Stimulated activated CD4-positive, alpha-beta T cell treated with anti-CD3 and anti-CD28 coated beads, Interleukin-2, amount 100 ng/mL, for 4 hours (primary cell): ENCODE measurements around the gene HRH2.
"Not testable (repeated sequence)": the region's sequence is repeated elsewhere in the genome, so short reads cannot be mapped to it uniquely, and the experiment has no call there.

ENCODE experiments used
- DNase-seq: peaks from one replicate; pipeline ENCODE4 v3.0.0-alpha.2; 2020; ENCODE audit warnings: low read depth

HRH2 gene

GRCh38 chr5:175714479-175715085 lies 56.7 kb downstream of the HRH2 start:
- no peak for DNase-seq

DNA sequence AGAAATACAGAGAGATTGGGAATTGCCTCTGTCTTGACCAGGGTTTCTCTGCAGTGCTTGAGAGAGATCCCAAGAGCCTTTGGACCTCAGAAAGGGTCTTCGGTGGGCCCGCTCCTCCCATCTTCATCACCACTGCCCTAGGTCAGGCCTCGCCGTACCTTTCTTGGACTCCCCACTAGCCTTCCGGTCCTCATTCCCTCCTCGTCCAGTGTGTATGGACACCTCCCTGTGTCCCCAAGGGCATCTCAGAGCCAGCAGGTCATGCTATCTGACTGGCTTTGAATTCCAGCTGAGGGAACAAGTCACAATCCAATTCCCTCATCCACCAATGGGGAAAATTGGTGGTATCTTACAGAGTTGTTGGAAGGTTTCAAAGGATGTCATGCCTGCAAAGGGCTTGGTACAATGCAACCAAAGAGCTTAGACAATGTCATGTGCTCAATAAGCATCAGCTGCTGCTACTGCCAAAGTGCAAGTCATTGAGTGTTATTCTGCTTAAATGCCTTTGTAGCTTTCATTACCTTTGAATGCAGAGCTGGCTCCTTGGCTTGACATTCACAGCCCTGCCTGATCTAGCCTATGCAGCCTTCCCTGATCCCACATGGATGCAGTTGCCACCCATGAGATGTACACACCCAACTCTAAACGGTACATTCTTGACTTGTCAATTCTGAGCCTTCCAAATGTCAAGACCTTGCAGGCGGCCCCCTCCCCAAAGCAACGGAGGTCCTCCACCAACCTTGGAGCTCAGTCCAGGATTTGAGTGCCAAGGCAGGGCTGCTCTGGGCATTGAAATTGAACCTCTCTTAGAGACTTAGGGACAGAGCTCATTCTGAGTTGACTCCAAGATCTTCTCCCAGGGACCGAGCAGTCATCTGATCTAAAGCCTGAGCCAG lies 58.0 kb downstream of the HRH2 start:
- DNase-seq, result no peak

- no peak for DNase-seq
Measured at GRCh38 chr5:175717837-175718236, 60.0 kb downstream of the HRH2 start.

DNA sequence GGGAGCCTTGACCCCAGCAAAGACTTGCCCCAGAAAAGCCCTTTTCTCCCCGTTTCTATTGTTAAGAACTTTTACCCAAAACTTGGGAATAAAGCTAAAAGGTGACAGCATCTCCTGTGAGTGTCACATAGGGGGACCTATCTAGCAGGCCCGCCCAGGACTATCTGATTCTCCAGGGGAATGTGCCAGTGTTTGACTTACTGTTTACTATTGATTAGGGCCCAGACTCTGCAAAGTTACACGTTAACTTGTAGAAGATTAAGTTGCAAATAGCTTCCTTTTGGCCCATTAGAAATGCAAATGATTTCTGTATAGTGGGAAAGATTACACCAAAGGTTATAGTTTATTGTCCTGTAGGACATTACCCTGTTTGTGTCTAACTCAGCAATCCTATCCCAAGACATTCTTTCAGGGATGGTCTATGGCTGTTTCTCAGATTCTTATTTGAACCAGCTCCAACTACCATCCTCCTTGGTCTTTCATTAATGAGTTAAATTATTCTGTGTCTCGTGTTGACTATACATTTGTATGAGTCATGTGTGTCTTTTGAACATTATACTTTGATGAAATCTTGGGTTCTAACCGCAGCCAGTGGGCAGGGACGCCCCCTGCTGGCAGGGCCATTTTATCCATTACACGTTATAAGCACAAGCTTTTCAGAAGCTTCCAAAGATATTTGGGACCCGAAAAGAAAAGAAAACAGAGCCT lies 60.7 kb downstream of the HRH2 start:
- peak; percentile 58 for DNase-seq

DNA sequence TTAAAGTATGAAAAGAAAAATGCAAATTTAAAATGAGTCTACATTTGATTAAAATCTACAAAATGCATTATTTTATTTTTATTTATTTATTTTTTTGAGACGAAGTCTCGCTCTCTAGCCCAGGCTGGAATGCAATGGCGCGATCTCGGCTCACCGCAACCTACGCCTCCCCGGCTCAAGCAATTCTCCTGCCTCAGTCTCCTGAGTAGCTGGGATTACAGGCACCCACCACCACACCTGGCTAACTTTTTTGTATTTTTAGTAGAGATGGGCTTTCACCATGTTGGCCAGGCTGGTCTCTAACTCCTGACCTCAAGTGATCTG lies 61.2 kb downstream of the HRH2 start:
- not testable (repeated sequence) for DNase-seq

DNA sequence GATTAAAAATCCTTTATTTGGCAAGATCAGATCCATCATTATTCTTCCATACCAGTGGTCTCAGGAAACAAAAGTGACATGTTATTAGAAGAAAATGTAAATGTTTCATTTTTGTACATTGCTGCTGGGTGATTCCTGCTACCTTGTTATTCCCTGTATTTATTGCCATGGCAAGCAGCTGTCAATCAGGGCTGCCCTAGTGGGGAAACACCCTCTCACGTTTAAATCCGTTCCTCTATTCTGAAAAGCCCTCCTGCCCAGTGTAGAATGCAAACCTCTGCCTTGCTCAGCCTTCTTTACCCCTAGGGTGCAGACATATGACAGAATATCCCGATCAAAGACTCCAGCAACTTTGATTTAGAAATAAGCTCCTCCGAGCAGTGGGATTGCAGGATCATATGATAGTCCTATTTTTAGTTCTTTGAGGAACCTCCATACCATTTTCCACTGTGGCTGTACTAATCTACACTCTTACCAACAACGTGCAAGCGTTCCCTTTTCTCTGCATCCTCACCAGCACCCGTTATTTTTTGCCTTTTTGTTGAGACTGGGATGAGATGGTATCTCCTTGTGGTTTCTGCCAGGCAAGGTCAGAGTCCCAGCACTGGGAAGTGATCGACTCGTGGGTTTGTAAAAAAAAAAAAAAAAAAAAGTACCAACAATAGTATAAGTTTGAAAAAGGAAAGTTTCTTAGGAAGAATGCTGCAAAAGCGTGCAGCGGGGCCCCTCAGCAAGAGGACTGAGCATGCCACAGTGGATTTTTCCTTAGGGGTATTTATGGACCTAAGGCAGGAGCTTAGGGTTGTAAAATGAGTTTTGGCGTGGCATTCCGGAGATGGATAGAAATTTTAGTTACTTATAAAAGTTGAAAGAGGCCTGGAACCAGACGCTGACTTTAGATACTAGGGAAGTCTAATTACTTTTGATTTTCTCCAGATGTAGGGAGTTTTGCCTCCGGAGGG lies 66.7 kb downstream of the HRH2 start:
- DNase-seq, result no peak

- DNase-seq, result no peak
Measured at GRCh38 chr5:175728316-175728715, 70.4 kb downstream of the HRH2 start.

DNA sequence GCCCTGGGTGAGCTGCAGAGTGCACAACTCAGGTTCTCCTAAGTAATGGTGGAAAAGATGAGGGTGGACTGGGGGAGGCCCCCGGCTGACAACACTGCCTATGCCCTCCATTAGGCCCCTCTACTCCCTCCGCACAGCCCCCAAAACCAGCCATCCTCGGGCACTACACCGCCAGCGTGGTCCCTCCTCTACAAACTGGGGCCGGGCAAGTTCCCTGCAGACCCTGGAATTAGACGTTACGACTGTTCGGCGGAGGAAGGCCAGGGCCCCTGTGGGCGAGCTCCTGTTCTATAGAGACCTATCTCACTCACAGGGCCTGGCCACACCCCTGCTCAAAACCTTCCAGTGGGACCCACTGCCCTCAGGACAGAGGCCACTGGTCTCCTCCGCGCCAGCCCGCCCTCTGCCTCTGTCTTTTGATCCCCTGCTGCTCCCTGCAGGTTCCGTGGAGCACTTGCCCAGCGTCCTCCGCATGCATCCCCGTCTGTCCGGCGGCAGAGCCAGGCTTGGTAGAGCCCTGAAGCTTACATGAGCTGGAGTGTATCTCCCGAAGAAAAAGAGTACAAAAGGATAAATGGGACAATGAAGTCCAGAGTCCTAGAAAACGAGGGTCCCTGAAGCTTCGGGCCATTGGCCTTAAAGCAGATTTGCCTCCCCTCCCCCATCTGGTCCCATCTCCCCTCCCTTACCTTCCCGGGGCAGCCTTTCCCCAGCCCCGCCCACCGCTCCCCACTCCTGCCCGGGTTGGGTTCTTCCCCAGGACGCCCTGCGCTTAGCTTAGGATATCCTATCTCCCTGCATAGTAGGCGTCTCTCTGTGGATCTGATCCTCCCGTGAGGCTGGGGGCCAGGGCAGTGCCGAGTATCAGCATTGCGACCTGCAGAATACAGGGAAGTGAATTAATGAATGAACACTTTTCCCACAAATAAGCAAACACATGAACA lies 71.3 kb downstream of the HRH2 start:
- DNase-seq, result no peak

DNA sequence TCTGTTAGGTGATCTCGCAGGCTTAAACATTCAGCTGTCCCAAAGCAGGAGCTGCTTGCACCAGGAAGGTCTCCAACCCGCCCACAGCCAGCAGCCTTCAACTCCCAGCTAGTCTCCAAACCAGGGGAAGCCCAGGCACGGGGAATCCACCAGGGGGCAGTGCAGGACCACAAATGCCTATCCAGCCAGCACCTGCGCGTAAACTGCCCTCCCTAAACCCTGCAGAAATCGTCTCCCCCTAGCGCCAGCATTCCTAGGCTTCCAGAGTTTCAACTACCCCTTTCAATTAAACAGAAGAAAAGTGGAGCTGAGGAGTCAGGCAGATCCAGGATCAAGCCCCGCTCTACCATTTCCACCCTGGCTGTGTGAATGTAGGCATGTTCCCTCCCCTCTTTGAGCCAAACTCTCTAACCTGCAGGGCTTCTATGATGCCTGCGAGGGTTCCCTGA lies 72.0 kb downstream of the HRH2 start:
- DNase-seq, result peak; percentile 84

DNA sequence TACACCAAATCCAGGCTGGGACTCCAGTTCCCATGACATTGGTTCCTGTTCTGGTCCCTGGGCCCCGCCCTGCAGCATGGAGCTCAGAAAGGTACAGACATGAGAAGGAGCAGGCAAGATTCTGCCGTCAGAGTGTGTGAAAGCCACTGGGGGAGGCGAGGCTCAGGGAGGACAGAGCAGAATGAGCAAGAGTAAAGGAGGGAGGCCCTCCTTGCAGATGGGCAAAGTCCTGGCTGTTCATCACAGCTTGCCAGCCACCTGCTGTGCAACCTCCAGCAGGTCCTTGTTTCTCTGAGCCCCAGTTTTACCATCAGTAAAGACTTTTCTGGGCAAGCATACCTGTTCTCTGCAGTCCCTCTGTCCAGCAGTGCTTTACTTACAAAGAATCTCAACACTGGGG lies 73.3 kb downstream of the HRH2 start:
- DNase-seq, result no peak

DNA sequence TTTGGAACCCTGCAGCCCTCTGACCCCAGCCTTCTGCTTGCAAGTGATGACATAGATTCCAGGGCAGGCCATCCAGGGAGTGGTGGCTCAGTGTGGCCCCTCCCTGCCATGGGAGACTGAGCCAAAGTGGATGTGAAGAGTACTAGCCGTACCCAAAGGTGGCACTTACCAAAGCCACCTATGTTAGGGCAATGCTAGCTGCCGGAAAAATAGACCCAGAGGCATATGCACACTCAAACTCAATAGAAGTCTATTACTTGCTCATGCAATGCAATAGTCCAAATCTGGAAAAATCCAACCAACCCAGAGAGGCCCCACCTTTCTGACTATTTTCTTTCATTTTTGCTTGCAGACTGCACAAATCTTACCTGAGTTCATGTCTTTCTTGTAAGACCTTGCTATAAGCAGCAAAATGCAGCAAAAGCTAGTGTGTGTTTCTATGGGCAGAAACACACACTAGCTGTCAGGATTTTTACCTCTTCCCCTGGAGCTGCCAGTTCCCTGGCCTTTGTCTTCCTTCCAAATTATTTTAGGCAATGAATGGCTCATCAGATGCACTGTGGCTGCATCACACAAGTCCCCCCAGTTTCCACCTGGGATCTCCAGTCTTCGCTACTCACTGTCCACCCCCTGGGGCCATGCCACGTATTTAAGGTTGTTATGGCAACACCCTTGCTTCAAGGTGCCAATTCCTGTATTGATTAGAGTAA lies 74.0 kb downstream of the HRH2 start:
- no peak for DNase-seq

DNA sequence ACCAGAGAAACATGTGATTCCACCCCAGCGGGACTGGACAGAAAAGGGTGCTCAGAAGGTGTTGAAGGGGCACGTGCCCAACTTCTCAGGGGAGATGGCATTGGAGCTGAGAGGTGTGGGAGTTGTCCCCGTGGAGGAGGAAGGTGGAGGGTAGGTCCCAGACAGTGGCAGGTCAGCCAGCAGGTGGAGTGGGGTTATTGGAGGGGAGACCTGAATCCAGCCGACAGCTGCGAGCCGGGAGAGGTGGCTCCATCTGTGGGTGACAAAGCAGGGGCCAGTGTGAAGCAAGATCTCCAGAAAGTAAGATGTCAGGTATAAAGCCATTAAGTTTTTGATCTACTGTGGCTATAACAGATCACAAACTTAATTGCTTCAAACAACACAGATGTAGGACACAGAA lies 75.1 kb downstream of the HRH2 start:
- no peak for DNase-seq

DNA sequence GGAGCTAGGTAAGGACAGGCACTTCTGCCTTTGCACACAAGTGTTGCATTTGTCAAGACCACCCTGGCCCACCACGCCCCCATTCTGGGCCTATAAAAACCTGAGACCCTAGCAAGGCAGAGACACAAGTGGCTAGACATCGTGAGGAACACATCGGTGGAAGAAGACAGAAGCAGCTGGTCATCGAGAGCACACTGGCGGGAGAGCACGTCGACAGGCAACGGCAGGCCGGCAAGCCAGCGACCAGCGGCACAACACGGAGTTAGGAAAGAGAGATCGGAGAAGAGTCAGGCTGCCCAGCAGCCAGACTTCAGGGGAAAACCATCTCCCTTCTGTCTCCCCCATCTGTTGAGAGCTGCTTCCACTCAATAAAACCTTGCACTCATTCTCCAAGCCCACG lies 76.1 kb downstream of the HRH2 start:
- no peak for DNase-seq

- DNase-seq, result no peak
Measured at GRCh38 chr5:175734501-175734900, 76.6 kb downstream of the HRH2 start.

- no peak for DNase-seq
Measured at GRCh38 chr5:175735701-175736100, 77.8 kb downstream of the HRH2 start.

DNA sequence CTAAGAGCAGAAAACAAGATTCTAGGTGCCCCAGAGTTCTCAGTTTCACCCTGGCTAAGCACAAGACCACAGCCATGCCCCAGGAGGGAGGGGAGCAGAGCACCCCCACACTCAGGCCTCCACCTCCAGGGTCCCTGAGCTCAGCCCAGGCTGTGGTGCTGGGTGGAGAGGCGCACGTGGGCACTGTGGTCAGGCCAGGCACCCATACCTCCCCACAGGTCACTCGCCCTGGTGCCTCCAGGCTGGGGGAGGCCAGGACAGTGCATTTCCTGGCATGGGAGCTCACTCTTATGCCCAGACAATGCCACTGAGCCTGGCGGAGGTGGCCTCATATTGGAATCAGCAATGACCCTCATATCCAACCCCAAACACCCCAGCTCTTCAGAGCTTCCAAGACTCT lies 78.8 kb downstream of the HRH2 start:
- DNase-seq, result no peak

GRCh38 chr5:175737481-175737880 lies 79.6 kb downstream of the HRH2 start:
- no peak for DNase-seq

GRCh38 chr5:175738126-175738525 lies 80.3 kb downstream of the HRH2 start:
- DNase-seq, result no peak

- no peak for DNase-seq
Measured at GRCh38 chr5:175738602-175739133, 80.8 kb downstream of the HRH2 start.

DNA sequence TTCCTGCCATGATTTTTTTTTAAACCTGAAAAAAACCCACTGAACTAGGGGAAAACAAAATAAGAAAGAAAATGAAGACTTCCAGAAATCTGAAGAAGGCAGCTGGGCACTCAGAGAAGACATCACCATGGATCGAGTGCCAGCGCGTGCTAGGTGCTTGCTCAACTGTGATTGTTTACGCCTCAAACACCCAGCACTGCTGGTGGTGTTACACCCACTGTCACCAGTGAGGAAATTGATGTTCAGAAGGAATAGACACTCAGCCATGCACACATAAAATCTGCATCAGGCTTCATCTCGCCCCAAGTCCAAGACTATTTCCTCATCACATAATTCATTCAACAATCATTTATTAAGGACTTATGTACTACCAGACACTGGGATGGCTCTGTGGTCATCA lies 82.1 kb downstream of the HRH2 start:
- no peak for DNase-seq
